K562 (cell line): ENCODE measurements around the gene SOCS2. TPM values are rescaled to one million over a fixed set of nuclear protein-coding genes. Genes with fewer than 3 reads are reported as not detected.
A peak's percentile ranks its signal among the peaks of the same experiment; 100 is the strongest.

ENCODE experiments used
- CAMTA2 ChIP-seq: fragments of 250-450 bp; sonication (Bioruptor Pico); conservative IDR thresholded peaks from 2 replicates; pipeline ENCODE4 v1.5.1; 2022
- CCAR2 ChIP-seq: fragments of 200-400 bp; formaldehyde crosslinking; IDR thresholded peaks from 2 replicates; pipeline ENCODE4 v1.6.1; 2017; ENCODE audit warnings: mild to moderate bottlenecking, low read depth, low read length
- DPF2 ChIP-seq: fragments of 450-650 bp; IDR thresholded peaks from 2 replicates; pipeline ENCODE4 v1.6.1; 2016
- EP400 ChIP-seq: fragments of 450-650 bp; IDR thresholded peaks from 2 replicates; pipeline ENCODE4 v1.6.1; 2017; ENCODE audit warnings: antibody characterized with exemption, mild to moderate bottlenecking, moderate library complexity
- KDM1A ChIP-seq, 2 experiments: fragments of 450-650 bp; IDR thresholded peaks; 2 replicates each; pipeline ENCODE4 v1.6.1; 2016; ENCODE audit warnings: mild to moderate bottlenecking in 2 of 2
- MCM5 ChIP-seq: fragments of 450-650 bp; IDR thresholded peaks from 2 replicates; pipeline ENCODE4 v1.6.1; 2016; ENCODE audit warnings: low read depth
- NCOA1 ChIP-seq: fragments of 450-650 bp; IDR thresholded peaks from 2 replicates; pipeline ENCODE4 v1.6.1; 2016; ENCODE audit warnings: low read depth
- SPI1 ChIP-seq: IDR thresholded peaks from 2 replicates; pipeline ENCODE4 v1.6.1; 2011; ENCODE audit warnings: low read depth, low read length, control low read depth, borderline replicate concordance
- TSC22D4 ChIP-seq: fragments of 450-650 bp; IDR thresholded peaks from 2 replicates; pipeline ENCODE4 v1.6.1; 2016; ENCODE audit warnings: missing genetic modification characterization, missing biosample characterization, control low read depth
- ZFP36 ChIP-seq: fragments of 150-350 bp; IDR thresholded peaks from 2 replicates; pipeline ENCODE4 v1.6.1; 2018; ENCODE audit warnings: low read length, low read depth; ENCODE audit not compliant: partially characterized antibody
- ZNF263 ChIP-seq: sonication (generic); formaldehyde crosslinking; IDR thresholded peaks from 2 replicates; pipeline ENCODE4 v1.8.0; 2022; ENCODE audit warnings: mild to moderate bottlenecking, missing genetic modification reagents, borderline replicate concordance
- polyA plus RNA-seq, 8 experiments: library from polyadenylated mRNA; depleted of rRNA in 4 of 8; stranded (reverse) in 5 of 8; unstranded in 3 of 8; fragments of >200 nt; fragmentation: Nextera tagmentation in 2 of 8; fragmentation: Illumina TruSeq in 1 of 8; extraction: Ambion mirVana in 2 of 8; extraction: Trizol in 1 of 8; gene quantifications; 2 replicates each; pipeline versions ENCODE4 v1.2.1 to v1.2.3, GENCODE V29; 2011 to 2014; ENCODE audit warnings: inconsistent platforms in 1 of 8, missing spikeins in 1 of 8
- total RNA-seq, 7 experiments: library from RNA; depleted of rRNA in 6 of 7; stranded (reverse); fragments of >200 nt in 6 of 7; fragmentation: Illumina TruSeq in 2 of 7; extraction: Trizol in 2 of 7; gene quantifications; 2 replicates each; pipeline versions ENCODE4 v1.2.1 to v1.2.3, GENCODE V29; 2011 to 2021; ENCODE audit warnings: low replicate concordance in 1 of 7
- TF ChIP-seq, protein P1 (sequence below): fragments of 450-650 bp; formaldehyde crosslinking; IDR thresholded peaks from 2 replicates; pipeline ENCODE4 v1.4.0; 2022; ENCODE audit warnings: mild to moderate bottlenecking, moderate library complexity
- TF ChIP-seq, protein P2 (sequence below), 2 experiments: fragments of 200-800 bp in 1 of 2; sonication (Bioruptor generic) in 1 of 2; sonication (generic) in 1 of 2; formaldehyde crosslinking in 1 of 2; IDR thresholded peaks in 1 of 2; conservative IDR thresholded peaks in 1 of 2; 2 replicates each; pipeline versions ENCODE4 v1.5.0 to v1.6.1; 2016 to 2020; ENCODE audit warnings: missing compliant biosample characterization in 1 of 2, missing genetic modification characterization in 1 of 2, missing genetic modification reagents in 1 of 2
- TF ChIP-seq, protein P3 (sequence below): fragments of 450-650 bp; formaldehyde crosslinking; IDR thresholded peaks from 2 replicates; pipeline ENCODE4 v1.4.0; 2020; ENCODE audit warnings: mild to moderate bottlenecking, mixed read lengths
- TF ChIP-seq, protein P4 (sequence below), 2 experiments: fragments of 450-650 bp; formaldehyde crosslinking in 1 of 2; IDR thresholded peaks; 2 replicates each; pipeline versions ENCODE4 v1.4.0 to v1.6.1; 2014 to 2020; ENCODE audit warnings: mild to moderate bottlenecking in 2 of 2, borderline replicate concordance in 1 of 2, low read depth in 1 of 2

Gene SOCS2
- total and polyA plus RNA-seq, 9 of the 15 experiments (the other 6 are each of a cell fraction or from before 2014, with no cell fraction given) = 37.0 to 162 (median 98.7) TPM

DNA sequence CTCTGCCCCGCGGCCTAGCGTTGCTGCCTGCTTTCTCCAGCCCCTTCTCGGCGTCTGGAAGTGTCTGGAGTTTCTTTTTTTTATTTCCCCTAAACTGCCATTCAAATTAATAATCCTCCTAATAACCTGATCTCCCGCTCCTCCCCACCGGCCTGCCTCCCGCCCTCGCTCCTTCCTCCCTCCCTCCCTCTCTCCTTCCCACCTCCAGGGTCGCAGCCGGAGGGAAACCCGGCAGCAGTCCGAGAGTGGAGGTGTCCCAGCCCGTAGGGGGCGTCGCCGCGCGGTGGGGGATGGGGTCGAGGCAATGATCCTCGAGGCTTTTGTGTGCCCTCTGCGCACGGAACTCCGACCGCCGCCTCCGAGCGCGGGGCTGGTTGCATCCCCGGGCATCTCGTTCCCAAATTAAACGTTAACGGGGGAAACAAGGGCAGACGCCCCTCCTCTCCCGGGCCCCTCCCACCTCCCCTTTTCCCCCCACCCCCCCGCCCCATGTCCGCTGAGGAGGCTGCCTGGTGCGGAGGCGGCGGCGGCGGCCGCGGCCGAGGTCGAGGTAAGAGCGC is 1.0 kb upstream of the SOCS2 start (continued):
- TF ChIP-seq, protein P1, sequence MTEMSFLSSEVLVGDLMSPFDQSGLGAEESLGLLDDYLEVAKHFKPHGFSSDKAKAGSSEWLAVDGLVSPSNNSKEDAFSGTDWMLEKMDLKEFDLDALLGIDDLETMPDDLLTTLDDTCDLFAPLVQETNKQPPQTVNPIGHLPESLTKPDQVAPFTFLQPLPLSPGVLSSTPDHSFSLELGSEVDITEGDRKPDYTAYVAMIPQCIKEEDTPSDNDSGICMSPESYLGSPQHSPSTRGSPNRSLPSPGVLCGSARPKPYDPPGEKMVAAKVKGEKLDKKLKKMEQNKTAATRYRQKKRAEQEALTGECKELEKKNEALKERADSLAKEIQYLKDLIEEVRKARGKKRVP = peak; percentile 40; the same call in 1 of the 2 replicates
- no peak for TF ChIP-seq CAMTA2
- TF ChIP-seq ZFP36 = peak; percentile 89
- TF ChIP-seq, protein P2, sequence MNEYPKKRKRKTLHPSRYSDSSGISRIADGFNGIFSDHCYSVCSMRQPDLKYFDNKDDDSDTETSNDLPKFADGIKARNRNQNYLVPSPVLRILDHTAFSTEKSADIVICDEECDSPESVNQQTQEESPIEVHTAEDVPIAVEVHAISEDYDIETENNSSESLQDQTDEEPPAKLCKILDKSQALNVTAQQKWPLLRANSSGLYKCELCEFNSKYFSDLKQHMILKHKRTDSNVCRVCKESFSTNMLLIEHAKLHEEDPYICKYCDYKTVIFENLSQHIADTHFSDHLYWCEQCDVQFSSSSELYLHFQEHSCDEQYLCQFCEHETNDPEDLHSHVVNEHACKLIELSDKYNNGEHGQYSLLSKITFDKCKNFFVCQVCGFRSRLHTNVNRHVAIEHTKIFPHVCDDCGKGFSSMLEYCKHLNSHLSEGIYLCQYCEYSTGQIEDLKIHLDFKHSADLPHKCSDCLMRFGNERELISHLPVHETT (CRISPR knock-in tag; conservative IDR thresholded peaks at IDR 0.05 in 1 of 2, IDR thresholded peaks at IDR 0.05 in 1 of 2) = peak in 1 of 2 experiments; percentile 79; a peak in 1 of 4 replicates
- no peak for TF ChIP-seq TSC22D4 (tag)
- no peak for TF ChIP-seq CCAR2
- peak; percentile 21; the same call in 1 of the 2 replicates for TF ChIP-seq SPI1
- no peak for TF ChIP-seq MCM5
- TF ChIP-seq EP400 = peak; percentile 63
- TF ChIP-seq KDM1A (IDR thresholded peaks at IDR 0.05) = peak in 1 of 2 experiments; percentile 61; a peak in 1 of 4 replicates
- TF ChIP-seq DPF2 = peak; percentile 16; the same call in 1 of the 2 replicates
- TF ChIP-seq, protein P3, sequence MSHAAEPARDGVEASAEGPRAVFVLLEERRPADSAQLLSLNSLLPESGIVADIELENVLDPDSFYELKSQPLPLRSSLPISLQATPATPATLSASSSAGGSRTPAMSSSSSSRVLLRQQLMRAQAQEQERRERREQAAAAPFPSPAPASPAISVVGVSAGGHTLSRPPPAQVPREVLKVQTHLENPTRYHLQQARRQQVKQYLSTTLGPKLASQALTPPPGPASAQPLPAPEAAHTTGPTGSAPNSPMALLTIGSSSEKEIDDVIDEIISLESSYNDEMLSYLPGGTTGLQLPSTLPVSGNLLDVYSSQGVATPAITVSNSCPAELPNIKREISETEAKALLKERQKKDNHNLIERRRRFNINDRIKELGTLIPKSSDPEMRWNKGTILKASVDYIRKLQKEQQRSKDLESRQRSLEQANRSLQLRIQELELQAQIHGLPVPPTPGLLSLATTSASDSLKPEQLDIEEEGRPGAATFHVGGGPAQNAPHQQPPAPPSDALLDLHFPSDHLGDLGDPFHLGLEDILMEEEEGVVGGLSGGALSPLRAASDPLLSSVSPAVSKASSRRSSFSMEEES (CRISPR knock-in tag) = 0 out of 2 replicates have a peak, but pooled peaks have one; percentile 1
- 0 out of 2 replicates have a peak, but pooled peaks have one; percentile 54 for TF ChIP-seq NCOA1
- TF ChIP-seq, protein P4, sequence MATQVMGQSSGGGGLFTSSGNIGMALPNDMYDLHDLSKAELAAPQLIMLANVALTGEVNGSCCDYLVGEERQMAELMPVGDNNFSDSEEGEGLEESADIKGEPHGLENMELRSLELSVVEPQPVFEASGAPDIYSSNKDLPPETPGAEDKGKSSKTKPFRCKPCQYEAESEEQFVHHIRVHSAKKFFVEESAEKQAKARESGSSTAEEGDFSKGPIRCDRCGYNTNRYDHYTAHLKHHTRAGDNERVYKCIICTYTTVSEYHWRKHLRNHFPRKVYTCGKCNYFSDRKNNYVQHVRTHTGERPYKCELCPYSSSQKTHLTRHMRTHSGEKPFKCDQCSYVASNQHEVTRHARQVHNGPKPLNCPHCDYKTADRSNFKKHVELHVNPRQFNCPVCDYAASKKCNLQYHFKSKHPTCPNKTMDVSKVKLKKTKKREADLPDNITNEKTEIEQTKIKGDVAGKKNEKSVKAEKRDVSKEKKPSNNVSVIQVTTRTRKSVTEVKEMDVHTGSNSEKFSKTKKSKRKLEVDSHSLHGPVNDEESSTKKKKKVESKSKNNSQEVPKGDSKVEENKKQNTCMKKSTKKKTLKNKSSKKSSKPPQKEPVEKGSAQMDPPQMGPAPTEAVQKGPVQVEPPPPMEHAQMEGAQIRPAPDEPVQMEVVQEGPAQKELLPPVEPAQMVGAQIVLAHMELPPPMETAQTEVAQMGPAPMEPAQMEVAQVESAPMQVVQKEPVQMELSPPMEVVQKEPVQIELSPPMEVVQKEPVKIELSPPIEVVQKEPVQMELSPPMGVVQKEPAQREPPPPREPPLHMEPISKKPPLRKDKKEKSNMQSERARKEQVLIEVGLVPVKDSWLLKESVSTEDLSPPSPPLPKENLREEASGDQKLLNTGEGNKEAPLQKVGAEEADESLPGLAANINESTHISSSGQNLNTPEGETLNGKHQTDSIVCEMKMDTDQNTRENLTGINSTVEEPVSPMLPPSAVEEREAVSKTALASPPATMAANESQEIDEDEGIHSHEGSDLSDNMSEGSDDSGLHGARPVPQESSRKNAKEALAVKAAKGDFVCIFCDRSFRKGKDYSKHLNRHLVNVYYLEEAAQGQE (IDR thresholded peaks at IDR 0.05; ENCODE audit: borderline replicate concordance) = 0 out of 2 replicates have a peak, but pooled peaks have one; percentile 8
- TF ChIP-seq, protein P4 (CRISPR knock-in tag; IDR thresholded peaks at IDR 0.05; ENCODE audit: low read depth) = no peak
- peak; percentile 84 for TF ChIP-seq ZNF263 (CRISPR knock-in tag)
